GM20431 (cell line): Measurements from ENCODE around the gene TIMM13.
"Not testable (repeated sequence)": the region's sequence is repeated elsewhere in the genome, so short reads cannot be mapped to it uniquely, and the experiment has no call there.

Experiments
- in situ Hi-C: fragments of 300-500 bp; cut with MseI, MboI; formaldehyde crosslinking; loops from one replicate; pipeline ENCODE4 v1.15.0; 2020; ENCODE audit warnings: low sequenced_read_pairs; ENCODE audit not compliant: unreplicated experiment

TIMM13 gene

GRCh38 chr19:2432131-2432848 is 4.9 kb upstream of the TIMM13 start:
- in situ Hi-C loops: no loop called here

GRCh38 chr19:2431318-2432055 is 4.1 kb upstream of the TIMM13 start:
- in situ Hi-C loops: no loop called here

- in situ Hi-C loops: no loop called here
Observed at GRCh38 chr19:2429917-2430535, 2.6 kb upstream of the TIMM13 start.

GRCh38 chr19:2428756-2429711 is 1.6 kb upstream of the TIMM13 start:
- in situ Hi-C loops: no loop called here

- in situ Hi-C loops: no loop called here
Observed at GRCh38 chr19:2428321-2428690, 920 bp upstream of the TIMM13 start.

GRCh38 chr19:2426611-2427428 is 566 bp downstream of the TIMM13 start:
- in situ Hi-C loops: no loop called here

- in situ Hi-C loops: no loop called here
Observed at GRCh38 chr19:2425622-2426581, 1.5 kb downstream of the TIMM13 start.

- in situ Hi-C loops: no loop called here
Observed at GRCh38 chr19:2424686-2425621, 2.4 kb downstream of the TIMM13 start.

- in situ Hi-C loops: no loop called here
Observed at GRCh38 chr19:2423915-2424685, 3.3 kb downstream of the TIMM13 start.

GRCh38 chr19:2423071-2423914 is 4.1 kb downstream of the TIMM13 start:
- in situ Hi-C loops: no loop called here

- in situ Hi-C loops: no loop called here
Observed at GRCh38 chr19:2421581-2422306, 5.6 kb downstream of the TIMM13 start.

- in situ Hi-C loops: no loop called here
Observed at GRCh38 chr19:2420490-2420889, 6.9 kb downstream of the TIMM13 start.

- in situ Hi-C loops: no loop called here
Observed at GRCh38 chr19:2419754-2420153, 7.6 kb downstream of the TIMM13 start.

GRCh38 chr19:2417881-2418406 is 9.4 kb downstream of the TIMM13 start:
- in situ Hi-C loops: no loop called here

- in situ Hi-C loops: not testable (repeated sequence)
Observed at GRCh38 chr19:2417436-2417835, 9.9 kb downstream of the TIMM13 start.
